GM23248 (cell line): ENCODE measurements around the gene RBMS3.

Source experiments
- EZH2 ChIP-seq: fragments of 200-600 bp; sonication (generic); IDR thresholded peaks from 2 replicates; pipeline ENCODE4 v1.6.1; 2018; ENCODE audit warnings: antibody characterized with exemption, mild to moderate bottlenecking; ENCODE audit not compliant: insufficient read depth, poor library complexity, severe bottlenecking
- EZH2phosphoT487 ChIP-seq: fragments of 200-600 bp; sonication (generic); IDR thresholded peaks from 2 replicates; pipeline ENCODE4 v1.6.1; 2018; ENCODE audit warnings: antibody characterized with exemption, moderate library complexity, mild to moderate bottlenecking, low read depth; ENCODE audit not compliant: insufficient read depth

- TF ChIP-seq EZH2 (no peak), EZH2phosphoT487 (no peak)
Measured at GRCh38 chr3:29644956-29645636, 364.2 kb downstream of the RBMS3 start.
